Mesendoderm (in vitro differentiated cells): ENCODE measurements around the gene TM4SF5.
A peak's percentile ranks its signal among the peaks of the same experiment; 100 is the strongest.

Experiments used
- DNase-seq: peaks from one replicate; pipeline ENCODE4 v3.0.0; 2013
- H2AK5ac ChIP-seq: 2 replicates; pipeline ENCODE4 v1.6.1; 2013; ENCODE audit warnings: low read length, inconsistent platforms
- H2BK120ac ChIP-seq: 2 replicates; pipeline ENCODE4 v1.6.1; 2013; ENCODE audit warnings: low read depth, mild to moderate bottlenecking, low read length, moderate library complexity, mixed read lengths
- H2BK15ac ChIP-seq: replicated peaks from 2 replicates; pipeline ENCODE4 v1.6.1; 2013; ENCODE audit warnings: low read depth, mild to moderate bottlenecking, moderate library complexity
- H2BK5ac ChIP-seq: 2 replicates; pipeline ENCODE4 v1.6.1; 2013; ENCODE audit warnings: low read length, inconsistent platforms
- H3K18ac ChIP-seq: 2 replicates; pipeline ENCODE4 v1.6.1; 2013; ENCODE audit warnings: mild to moderate bottlenecking, low read length, mixed read lengths
- H3K23ac ChIP-seq: one replicate; pipeline ENCODE4 v1.6.1; 2013; ENCODE audit warnings: low read length
- H3K27ac ChIP-seq: 2 replicates; pipeline ENCODE4 v1.5.1; 2013; ENCODE audit warnings: low read depth, mild to moderate bottlenecking, inconsistent platforms, low read length, moderate library complexity
- H3K27me3 ChIP-seq: 2 replicates; pipeline ENCODE4 v1.6.1; 2013; ENCODE audit warnings: low read length, control low read depth, mild to moderate bottlenecking, inconsistent platforms; ENCODE audit not compliant: insufficient read depth, poor library complexity
- H3K36me3 ChIP-seq: 2 replicates; pipeline ENCODE4 v1.6.1; 2013; ENCODE audit warnings: low read length, inconsistent platforms; ENCODE audit not compliant: control insufficient read depth, insufficient read depth
- H3K4ac ChIP-seq: one replicate; pipeline ENCODE4 v1.6.1; 2013; ENCODE audit warnings: low read depth, mild to moderate bottlenecking, low read length, moderate library complexity
- H3K4me1 ChIP-seq: 2 replicates; pipeline ENCODE4 v1.6.1; 2013; ENCODE audit warnings: low read depth, low read length, inconsistent platforms; ENCODE audit not compliant: control insufficient read depth
- H3K4me2 ChIP-seq: 2 replicates; pipeline ENCODE4 v1.6.1; 2013; ENCODE audit warnings: low read length
- H3K4me3 ChIP-seq: 2 replicates; pipeline ENCODE4 v1.5.1; 2013; ENCODE audit warnings: mild to moderate bottlenecking, low read length
- H3K56ac ChIP-seq: one replicate; pipeline ENCODE4 v1.6.1; 2013; ENCODE audit warnings: low read length
- H3K79me1 ChIP-seq: 2 replicates; pipeline ENCODE4 v1.6.1; 2013; ENCODE audit warnings: low read length, inconsistent platforms
- H3K79me2 ChIP-seq: 2 replicates; pipeline ENCODE4 v1.6.1; 2013; ENCODE audit warnings: mild to moderate bottlenecking, low read length; ENCODE audit not compliant: control insufficient read depth, insufficient read depth
- H3K9ac ChIP-seq: 2 replicates; pipeline ENCODE4 v1.6.1; 2013; ENCODE audit warnings: low read length, inconsistent platforms
- H4K5ac ChIP-seq: one replicate; pipeline ENCODE4 v1.6.1; 2013; ENCODE audit warnings: low read length
- H4K8ac ChIP-seq: one replicate; pipeline ENCODE4 v1.6.1; 2013; ENCODE audit warnings: low read depth, mild to moderate bottlenecking, control low read depth, low read length, moderate library complexity
- WGBS: extraction: QIAGEN DNeasy Blood & Tissue Kit; methylation state at CpG from one replicate; pipeline ENCODE4 v1.1.7; 2013; ENCODE audit warnings: low lambda C conversion rate, missing lambda C conversion rate; ENCODE audit not compliant: insufficient coverage; ENCODE audit errors: extremely low coverage; 5-methylcytosine and 5-hydroxymethylcytosine counted together

TM4SF5 gene

DNA sequence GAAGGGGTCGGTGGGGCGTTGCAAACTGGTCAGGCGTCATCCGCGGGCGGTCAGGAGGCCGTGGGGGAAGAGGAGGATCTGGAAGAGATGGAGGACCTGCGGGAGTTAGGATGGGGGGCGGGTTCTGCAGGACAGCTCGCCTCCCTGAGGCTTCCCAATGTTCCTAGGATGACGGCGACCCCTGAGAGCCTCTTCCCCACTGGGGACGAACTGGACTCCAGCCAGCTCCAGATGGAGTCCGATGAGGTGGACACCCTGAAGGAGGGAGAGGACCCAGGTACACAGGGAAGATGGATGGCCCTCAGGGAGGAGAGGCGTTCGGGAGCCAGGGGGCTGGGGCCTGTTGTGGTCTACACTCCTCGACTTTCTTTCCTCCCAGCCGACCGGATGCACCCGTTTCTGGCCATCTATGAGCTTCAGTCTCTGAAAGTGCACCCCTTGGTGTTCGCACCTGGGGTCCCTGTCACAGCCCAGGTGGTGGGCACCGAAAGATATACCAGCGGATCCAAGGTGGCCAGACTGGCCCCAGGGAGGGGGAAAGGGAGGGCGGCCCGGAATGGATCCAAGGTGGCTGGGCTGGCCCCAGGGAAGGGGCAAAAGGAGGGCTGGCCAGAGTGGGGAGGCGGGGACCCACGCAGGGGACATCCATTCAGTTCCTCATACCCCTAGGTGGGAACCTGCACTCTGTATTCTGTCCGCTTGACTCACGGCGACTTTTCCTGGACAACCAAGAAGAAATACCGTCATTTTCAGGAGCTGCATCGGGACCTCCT lies 36.1 kb downstream of the TM4SF5 start:
- no peak overlapping the region for H2BK120ac ChIP-seq

DNA sequence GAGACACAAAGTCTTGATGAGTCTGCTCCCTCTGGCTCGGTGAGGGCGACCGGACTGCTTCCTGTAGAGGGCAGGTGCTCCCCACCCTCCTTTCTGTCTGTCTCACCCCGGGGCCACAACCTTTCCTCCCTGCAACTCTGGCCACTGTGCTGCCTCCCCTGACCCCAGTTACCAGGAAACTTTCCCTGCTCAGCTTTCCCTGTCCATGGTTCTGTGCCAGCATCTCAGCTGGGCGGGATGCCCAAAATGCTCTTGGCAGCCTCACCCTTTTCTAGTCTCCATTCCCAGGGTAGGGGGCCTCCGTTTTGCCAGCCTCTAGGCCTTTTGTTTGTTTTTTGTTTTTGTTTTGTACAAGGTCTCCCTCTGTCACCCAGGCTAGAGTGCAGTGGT lies 36.7 kb downstream of the TM4SF5 start:
- no peak overlapping the region for H3K18ac ChIP-seq
- no peak overlapping the region for H3K4me2 ChIP-seq
- H3K56ac ChIP-seq, result no peak overlapping the region
- no peaks in the 10 kb centered on the region for H3K36me3 ChIP-seq
- H3K4me1 ChIP-seq, result no peaks in the 10 kb centered on the region
- H3K27ac ChIP-seq, result no peak overlapping the region
- H3K4ac ChIP-seq, result no peak overlapping the region
- H3K79me1 ChIP-seq, result no peaks in the 10 kb centered on the region
- no peak overlapping the region for H2AK5ac ChIP-seq
- no peak for DNase-seq
- no peaks in the 10 kb centered on the region for H3K79me2 ChIP-seq
- no peak overlapping the region for H2BK5ac ChIP-seq
- H2BK120ac ChIP-seq, result no peak overlapping the region
- no peak overlapping the region for H2BK15ac ChIP-seq
- no peak overlapping the region for H3K9ac ChIP-seq
- WGBS, result no CpG with 5 or more reads among the region's 6 CpGs
- H4K8ac ChIP-seq, result no peak overlapping the region
- no peaks in the 10 kb centered on the region for H3K27me3 ChIP-seq
- H3K4me3 ChIP-seq, result no peak overlapping the region
- H3K23ac ChIP-seq, result no peak overlapping the region
- no peak overlapping the region for H4K5ac ChIP-seq

More for the DNA sequence above, 36.1 kb downstream of the TM4SF5 start:
- Histone ChIP-seq H3K27ac (no peak overlapping the region), H3K4me3 (peak overlapping the region; percentile 26), H3K4me2 (peak overlapping the region; percentile 54), H3K36me3 (no peaks in the 10 kb centered on the region), H3K79me1 (no peaks in the 10 kb centered on the region), H4K8ac (no peak overlapping the region), H3K56ac (peak overlapping the region; percentile 90), H3K9ac (peak overlapping the region; percentile 59), H3K27me3 (no peaks in the 10 kb centered on the region), H4K5ac (no peak overlapping the region), H2BK15ac (no peak overlapping the region), H3K18ac (peak overlapping the region; percentile 22), H2BK5ac (no peak overlapping the region), H3K79me2 (no peaks in the 10 kb centered on the region), H3K23ac (no peak overlapping the region), H2AK5ac (no peak overlapping the region), H3K4ac (peak overlapping the region; percentile 88), H3K4me1 (no peaks in the 10 kb centered on the region)
- WGBS, result no CpG with 5 or more reads among the region's 32 CpGs
- no peak for DNase-seq

DNA sequence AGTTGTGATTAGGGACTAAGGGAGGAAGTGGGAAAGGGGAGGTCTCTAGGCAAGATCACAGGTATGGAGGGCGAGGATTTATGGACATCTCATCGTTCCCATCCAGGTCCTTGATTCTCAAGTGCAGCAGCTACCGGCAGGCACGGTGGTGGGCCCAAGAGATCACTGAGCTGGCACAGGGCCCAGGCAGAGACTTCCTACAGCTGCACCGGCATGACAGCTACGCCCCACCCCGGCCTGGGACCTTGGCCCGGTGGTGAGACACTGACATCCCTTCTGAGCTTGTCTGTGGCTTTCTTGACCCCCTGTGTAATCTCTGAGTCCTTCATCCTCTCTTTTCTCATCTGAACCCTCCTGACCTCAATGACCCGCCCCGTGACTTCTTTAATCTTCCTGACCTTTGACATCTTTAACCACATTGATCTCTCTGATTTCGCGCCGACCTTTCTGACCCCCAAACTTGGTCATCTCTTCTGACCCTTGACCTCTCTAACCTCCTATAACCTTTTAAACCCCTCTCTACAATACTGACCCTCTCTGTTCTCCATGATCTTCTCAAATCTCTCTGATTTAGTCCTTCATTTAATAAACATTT lies 39.1 kb downstream of the TM4SF5 start:
- H3K4ac ChIP-seq, result no peak overlapping the region
- H3K23ac ChIP-seq, result no peak overlapping the region
- no CpG with 5 or more reads among the region's 13 CpGs for WGBS
- H3K27me3 ChIP-seq, result no peaks in the 10 kb centered on the region
- H3K36me3 ChIP-seq, result peaks cover 3% of the 10 kb centered on the region
- H3K27ac ChIP-seq, result no peak overlapping the region
- H3K79me1 ChIP-seq, result no peaks in the 10 kb centered on the region
- H3K9ac ChIP-seq, result no peak overlapping the region
- no peak overlapping the region for H2AK5ac ChIP-seq
- no peak overlapping the region for H2BK15ac ChIP-seq
- no peak overlapping the region for H4K5ac ChIP-seq
- no peaks in the 10 kb centered on the region for H3K4me1 ChIP-seq
- no peak overlapping the region for H3K4me3 ChIP-seq
- no peak overlapping the region for H3K18ac ChIP-seq
- no peaks in the 10 kb centered on the region for H3K79me2 ChIP-seq
- H4K8ac ChIP-seq, result no peak overlapping the region
- no peak overlapping the region for H2BK120ac ChIP-seq
- H3K4me2 ChIP-seq, result no peak overlapping the region
- no peak overlapping the region for H2BK5ac ChIP-seq
- H3K56ac ChIP-seq, result no peak overlapping the region
- DNase-seq, result no peak

DNA sequence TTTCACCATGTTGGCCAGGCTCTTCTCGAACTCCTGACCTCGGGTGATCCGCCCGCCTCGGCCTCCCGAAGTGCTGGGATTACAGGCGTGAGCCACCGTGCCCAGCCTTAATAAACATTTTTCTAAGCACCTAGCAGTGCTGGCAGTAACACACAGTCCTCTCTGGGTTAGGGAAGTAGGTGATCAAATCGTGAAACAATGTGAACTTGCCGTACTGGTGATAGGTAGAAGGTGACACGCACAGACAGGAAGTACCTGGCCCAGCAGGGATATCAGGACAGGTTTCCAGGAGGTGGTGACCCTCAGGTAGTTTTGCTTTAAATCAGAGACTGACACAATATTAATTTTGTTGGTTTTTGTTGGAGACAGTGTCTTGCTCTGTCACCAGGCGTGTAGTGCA lies 39.8 kb downstream of the TM4SF5 start:
- Histone ChIP-seq H3K9ac (no peak overlapping the region), H3K27ac (no peak overlapping the region), H2BK15ac (no peak overlapping the region), H3K79me2 (no peaks in the 10 kb centered on the region), H3K4me2 (no peak overlapping the region), H3K56ac (no peak overlapping the region), H3K4me1 (no peaks in the 10 kb centered on the region), H2AK5ac (no peak overlapping the region), H3K4ac (no peak overlapping the region), H2BK120ac (no peak overlapping the region), H3K23ac (no peak overlapping the region), H3K27me3 (no peaks in the 10 kb centered on the region), H3K18ac (no peak overlapping the region), H3K36me3 (peaks cover 3% of the 10 kb centered on the region), H3K79me1 (no peaks in the 10 kb centered on the region), H2BK5ac (no peak overlapping the region), H4K8ac (no peak overlapping the region), H4K5ac (no peak overlapping the region), H3K4me3 (no peak overlapping the region)
- WGBS, result no CpG with 5 or more reads among the region's 12 CpGs
- DNase-seq, result no peak

DNA sequence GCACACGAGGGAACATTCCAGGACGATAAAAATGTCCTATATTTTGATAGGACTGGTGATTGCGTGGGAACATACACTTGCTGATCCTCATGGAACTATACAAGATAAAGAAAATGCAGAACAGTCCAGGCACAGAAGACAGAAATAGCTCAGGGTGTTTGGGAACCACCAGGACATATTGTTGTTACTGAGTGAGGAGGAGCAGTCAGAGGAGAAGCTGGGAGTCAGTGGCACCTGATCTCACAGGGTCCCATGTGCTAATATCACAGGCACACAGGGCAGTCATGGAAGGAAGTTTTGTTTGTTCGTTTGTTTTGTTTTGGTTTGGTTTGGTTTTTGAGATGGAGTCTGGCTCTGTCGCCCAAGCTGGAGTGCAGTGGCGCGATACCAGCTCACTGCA lies 41.0 kb downstream of the TM4SF5 start:
- H2BK15ac ChIP-seq, result no peak overlapping the region
- H3K79me1 ChIP-seq, result no peaks in the 10 kb centered on the region
- no peak overlapping the region for H3K23ac ChIP-seq
- H4K8ac ChIP-seq, result no peak overlapping the region
- H3K36me3 ChIP-seq, result peaks cover 5% of the 10 kb centered on the region
- H4K5ac ChIP-seq, result no peak overlapping the region
- H3K4me3 ChIP-seq, result no peak overlapping the region
- H3K79me2 ChIP-seq, result no peaks in the 10 kb centered on the region
- no peak overlapping the region for H3K18ac ChIP-seq
- no peak overlapping the region for H3K9ac ChIP-seq
- H2BK120ac ChIP-seq, result no peak overlapping the region
- no CpG with 5 or more reads among the region's 7 CpGs for WGBS
- no peaks in the 10 kb centered on the region for H3K27me3 ChIP-seq
- no peaks in the 10 kb centered on the region for H3K4me1 ChIP-seq
- no peak for DNase-seq
- no peak overlapping the region for H3K56ac ChIP-seq
- no peak overlapping the region for H2BK5ac ChIP-seq
- no peak overlapping the region for H2AK5ac ChIP-seq
- H3K27ac ChIP-seq, result no peak overlapping the region
- no peak overlapping the region for H3K4me2 ChIP-seq
- no peak overlapping the region for H3K4ac ChIP-seq
